HCT116 (cell line): ENCODE data around the gene MOB3B. TPM values are rescaled to one million over a fixed set of nuclear protein-coding genes. Genes with fewer than 3 reads are reported as not detected.

Experiments used
- ATAC-seq: fragments of 200-7000 bp; cut with Tn5 transposase; 2 replicates; pipeline ENCODE4 v1.9.1; 2020; ENCODE audit warnings: mild to moderate bottlenecking, moderate library complexity
- BruUV-seq: library from RNA; stranded (reverse); fragments of 400-500 nt; replicated peaks from 2 replicates; lab custom pipeline; 2021; lab: Mats Ljungman, UMichigan
- CTCF ChIA-PET: fragments of 300-600 bp; sonication (Branson Sonifier 250); formaldehyde crosslinking; loops from one replicate; lab custom pipeline; 2021; ENCODE audit warnings: antibody characterized with exemption; lab: Charles Lee
- POLR2A ChIA-PET: fragments of 300-600, 350-600 bp; sonication (Branson Sonifier 250); formaldehyde crosslinking; loops from one replicate; lab custom pipeline; 2021; ENCODE audit warnings: antibody characterized with exemption; lab: Charles Lee
- RAD21 ChIA-PET, 2 experiments: fragments of 300-600 bp; sonication (Branson Sonifier 250); formaldehyde crosslinking; loops; one replicate each; lab custom pipeline; 2023; ENCODE audit warnings: low total read pairs in 2 of 2; ENCODE audit not compliant: uncharacterized antibody in 2 of 2, unreplicated experiment in 2 of 2, low non-redundant PET in 1 of 2; lab: Charles Lee
- DNase-seq: peaks from one replicate; pipeline ENCODE4 v3.0.0-alpha.2; 2010; ENCODE audit warnings: low read depth, low spot score
- H2AFZ ChIP-seq: fragments of 200-600 bp; shearing (Covaris generic), sonication (generic); 2 replicates; pipeline ENCODE4 v1.6.1; 2017; ENCODE audit warnings: low read depth, mixed run types, mixed read lengths, antibody characterized with exemption, low read length; ENCODE audit not compliant: poor library complexity, severe bottlenecking
- H3K27ac ChIP-seq: 2 replicates; pipeline ENCODE4 v1.5.1; 2012; ENCODE audit warnings: low read depth, low read length
- H3K27me3 ChIP-seq: fragments of 200-600 bp; sonication (generic); 2 replicates; pipeline ENCODE4 v1.6.1; 2016; ENCODE audit warnings: mixed run types, low read length, mixed read lengths; ENCODE audit not compliant: insufficient read depth
- H3K36me3 ChIP-seq, 2 experiments: fragments of 200-500 bp in 1 of 2; fragments of 200-600 bp in 1 of 2; sonication (Bioruptor generic) in 1 of 2; sonication (generic) in 1 of 2; 2 replicates each; pipeline versions ENCODE4 v1.5.1 to v1.6.1; 2014 to 2016; ENCODE audit warnings: low read length in 2 of 2, inconsistent platforms in 1 of 2, mixed read lengths in 1 of 2, mixed run types in 1 of 2; ENCODE audit not compliant: insufficient read depth in 2 of 2, control insufficient read depth in 1 of 2
- H3K4me1 ChIP-seq, 2 experiments: fragments of 200-600 bp in 1 of 2; sonication (generic) in 1 of 2; 2 replicates each; pipeline versions ENCODE4 v1.5.1 to v1.6.1; 2012 to 2017; ENCODE audit warnings: low read length in 2 of 2, inconsistent platforms in 1 of 2, mild to moderate bottlenecking in 1 of 2, mixed read lengths in 1 of 2, mixed run types in 1 of 2, moderate library complexity in 1 of 2; ENCODE audit not compliant: insufficient read depth in 2 of 2, control insufficient read depth in 1 of 2
- H3K4me2 ChIP-seq: fragments of 200-600 bp; sonication (generic); 2 replicates; pipeline ENCODE4 v1.6.1; 2017; ENCODE audit warnings: mixed run types, low read length, mixed read lengths
- H3K4me3 ChIP-seq, 2 experiments: fragments of 200-600 bp in 1 of 2; sonication (generic) in 1 of 2; replicated peaks in 1 of 2; 2 replicates each; pipeline ENCODE4 v1.5.1; 2011 to 2016; ENCODE audit warnings: low read length in 2 of 2, control low read depth in 1 of 2, low read depth in 1 of 2, mild to moderate bottlenecking in 1 of 2, mixed read lengths in 1 of 2, mixed run types in 1 of 2
- H3K79me2 ChIP-seq: fragments of 200-600 bp; sonication (generic); 2 replicates; pipeline ENCODE4 v1.6.1; 2017; ENCODE audit warnings: mild to moderate bottlenecking, mixed run types, low read length, moderate library complexity, mixed read lengths; ENCODE audit not compliant: insufficient read depth
- H3K9ac ChIP-seq: fragments of 200-600 bp; sonication (generic); 2 replicates; pipeline ENCODE4 v1.6.1; 2016; ENCODE audit warnings: low read length, mixed read lengths
- H3K9me2 ChIP-seq: fragments of 200-600 bp; sonication (generic), shearing (Covaris generic); 2 replicates; pipeline ENCODE4 v1.6.1; 2017; ENCODE audit warnings: mixed run types, mild to moderate bottlenecking, moderate library complexity; ENCODE audit not compliant: insufficient read depth
- H3K9me3 ChIP-seq, 2 experiments: fragments of 200-500 bp in 1 of 2; fragments of 200-600 bp in 1 of 2; sonication (Bioruptor generic) in 1 of 2; sonication (generic) in 1 of 2; 2 replicates each; pipeline ENCODE4 v1.6.1; 2014 to 2017; ENCODE audit warnings: low read length in 2 of 2, mixed read lengths in 2 of 2, inconsistent platforms in 1 of 2, low read depth in 1 of 2, mild to moderate bottlenecking in 1 of 2, mixed run types in 1 of 2, moderate library complexity in 1 of 2; ENCODE audit not compliant: control insufficient read depth in 1 of 2, insufficient read depth in 1 of 2
- H4K20me1 ChIP-seq: fragments of 200-600 bp; sonication (generic), shearing (Covaris generic); 2 replicates; pipeline ENCODE4 v1.6.1; 2017; ENCODE audit warnings: mixed run types, mild to moderate bottlenecking, moderate library complexity; ENCODE audit not compliant: insufficient read depth
- CBX3 ChIP-seq: IDR thresholded peaks from 2 replicates; pipeline ENCODE4 v1.6.1; 2012; ENCODE audit warnings: low read depth
- CEBPB ChIP-seq: IDR thresholded peaks from 2 replicates; pipeline ENCODE4 v1.6.1; 2012; ENCODE audit warnings: low read depth
- EZH2 ChIP-seq: fragments of 200-600 bp; sonication (generic); IDR thresholded peaks from 2 replicates; pipeline ENCODE4 v1.6.1; 2017; ENCODE audit warnings: antibody characterized with exemption, mixed run types
- EZH2phosphoT487 ChIP-seq: fragments of 200-600 bp; IDR thresholded peaks from 2 replicates; pipeline ENCODE4 v1.6.1; 2018; ENCODE audit warnings: antibody characterized with exemption, borderline replicate concordance
- POLR2A ChIP-seq: IDR thresholded peaks from 2 replicates; pipeline ENCODE4 v1.7.0; 2011; ENCODE audit warnings: borderline replicate concordance; ENCODE audit not compliant: insufficient read depth, insufficient read length; ENCODE audit errors: extremely low read depth
- RAD21 ChIP-seq: IDR thresholded peaks from 2 replicates; pipeline ENCODE4 v1.6.1; 2012; ENCODE audit warnings: low read depth, mild to moderate bottlenecking
- SIN3A ChIP-seq: IDR thresholded peaks from 2 replicates; pipeline ENCODE4 v1.6.1; 2012; ENCODE audit warnings: low read depth
- SP1 ChIP-seq: IDR thresholded peaks from 2 replicates; pipeline ENCODE4 v1.6.1; 2012; ENCODE audit warnings: low read depth
- SRF ChIP-seq: IDR thresholded peaks from 2 replicates; pipeline ENCODE4 v1.6.1; 2012; ENCODE audit warnings: low read depth
- TCF7L2 ChIP-seq: IDR thresholded peaks from 2 replicates; pipeline ENCODE4 v1.7.0; 2011; ENCODE audit warnings: borderline replicate concordance, inconsistent platforms; ENCODE audit not compliant: insufficient read depth, insufficient read length; ENCODE audit errors: extremely low read depth
- YY1 ChIP-seq: IDR thresholded peaks from 2 replicates; pipeline ENCODE4 v1.6.1; 2011; ENCODE audit warnings: low read length, low read depth, moderate library complexity, mild to moderate bottlenecking; ENCODE audit not compliant: insufficient replicate concordance; ENCODE audit errors: extremely low read depth
- ZFX ChIP-seq: fragments of 450-650 bp; IDR thresholded peaks from 2 replicates; pipeline ENCODE4 v1.6.1; 2017
- ZNF274 ChIP-seq: fragments of 200-500 bp; sonication (Bioruptor generic); IDR thresholded peaks from 2 replicates; pipeline ENCODE4 v1.6.1; 2014; ENCODE audit warnings: mild to moderate bottlenecking, low read depth, low read length, inconsistent platforms
- intact Hi-C: fragments of 100-400 bp; cut with micrococcal nuclease; formaldehyde crosslinking; loops from 2 replicates; pipeline ENCODE4 v1.10.0; 2022
- total RNA-seq: library from RNA; stranded (reverse); gene quantifications from one replicate; pipeline ENCODE4 v1.2.1, GENCODE V29; 2021; ENCODE audit not compliant: unreplicated experiment
- TF ChIP-seq, protein P1 (sequence below), 3 experiments: fragments of 200-600 bp in 1 of 3; sonication (generic) in 1 of 3; IDR thresholded peaks in 2 of 3; conservative IDR thresholded peaks in 1 of 3; 2 replicates each; pipeline ENCODE4 v1.5.1; 2012 to 2017; ENCODE audit warnings: low read depth in 2 of 3, low read length in 2 of 3, antibody characterized with exemption in 1 of 3, borderline replicate concordance in 1 of 3, control low read depth in 1 of 3, mild to moderate bottlenecking in 1 of 3, mixed read lengths in 1 of 3, mixed run types in 1 of 3, moderate library complexity in 1 of 3; ENCODE audit not compliant: insufficient read depth in 1 of 3
- TF ChIP-seq, protein P2 (sequence below): IDR thresholded peaks from 2 replicates; pipeline ENCODE4 v1.6.1; 2012
- TF ChIP-seq, protein P3 (sequence below): IDR thresholded peaks from 2 replicates; pipeline ENCODE4 v1.6.1; 2012
- TF ChIP-seq, protein P4 (sequence below): IDR thresholded peaks from 2 replicates; pipeline ENCODE4 v1.6.1; 2011; ENCODE audit warnings: mild to moderate bottlenecking, low read length, moderate library complexity; ENCODE audit not compliant: insufficient replicate concordance; ENCODE audit errors: extremely low read depth

The MOB3B gene
- total RNA-seq, 1 experiment from 2014 or later, result 1.2 TPM

DNA sequence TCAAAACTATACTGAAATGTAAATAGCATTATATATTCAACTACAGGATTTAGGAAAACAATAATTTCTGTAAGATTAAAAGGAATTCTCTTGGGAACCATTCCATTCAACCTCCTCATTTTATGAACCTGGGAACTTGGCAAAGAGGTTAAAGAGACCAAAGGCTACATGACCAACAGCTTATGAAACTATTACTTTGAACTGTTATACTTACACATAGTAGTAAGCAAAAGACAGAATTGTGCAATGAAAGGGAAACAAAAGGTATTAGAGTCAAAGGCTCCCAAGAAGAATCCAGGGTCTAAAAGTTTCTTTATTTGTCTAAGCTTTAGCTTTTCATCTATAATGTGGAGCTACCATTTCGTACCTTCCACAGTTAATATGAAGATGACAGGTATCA lies 36.5 kb upstream of the MOB3B start:
- intact Hi-C loops, result no loop called here
- no peaks in the 10 kb centered on the region for H3K4me1 ChIP-seq
- CTCF ChIA-PET, result no interaction called here

DNA sequence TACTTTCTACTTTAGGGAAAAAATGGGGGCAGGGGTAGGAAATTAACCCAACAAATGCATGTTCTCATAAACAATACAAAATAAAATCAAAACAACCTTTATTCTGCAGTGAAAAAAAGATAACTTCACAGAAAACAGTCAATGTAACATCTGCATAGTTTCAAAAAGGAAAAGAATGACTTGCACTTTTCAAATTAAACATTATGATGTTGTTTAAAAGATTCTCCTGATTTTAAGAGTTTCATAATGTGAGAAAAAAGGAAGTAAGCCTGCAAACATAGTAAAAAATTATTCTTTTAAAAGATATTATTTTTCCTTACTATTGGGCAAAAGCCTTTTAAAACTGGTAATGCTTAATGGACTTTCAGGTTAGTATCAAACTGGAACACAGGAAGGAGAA lies 36.1 kb upstream of the MOB3B start:
- Histone ChIP-seq H3K27ac (no peak overlapping the region), H3K4me3 (no peak overlapping the region), H3K36me3 (peaks cover 0 to 3% of the 10 kb centered on the region in 2 experiments; a peak in 1 of 4 replicates), H3K4me1 (no peaks in the 10 kb centered on the region), H3K9me2 (no peaks in the 10 kb centered on the region), H3K9me3 (no peaks in the 10 kb centered on the region), H3K79me2 (no peaks in the 10 kb centered on the region), H3K9ac (no peak overlapping the region), H3K4me2 (no peak overlapping the region), H3K27me3 (no peaks in the 10 kb centered on the region), H2AFZ (no peak overlapping the region), H4K20me1 (no peaks in the 10 kb centered on the region)
- DNase-seq (no peak), ATAC-seq (no peak)
- no TSS peak for BruUV-seq
- ChIA-PET POLR2A (no interaction called here), CTCF (no interaction called here), RAD21 (no interaction called here)
- intact Hi-C loops, result no loop called here
- TF ChIP-seq, protein P1, sequence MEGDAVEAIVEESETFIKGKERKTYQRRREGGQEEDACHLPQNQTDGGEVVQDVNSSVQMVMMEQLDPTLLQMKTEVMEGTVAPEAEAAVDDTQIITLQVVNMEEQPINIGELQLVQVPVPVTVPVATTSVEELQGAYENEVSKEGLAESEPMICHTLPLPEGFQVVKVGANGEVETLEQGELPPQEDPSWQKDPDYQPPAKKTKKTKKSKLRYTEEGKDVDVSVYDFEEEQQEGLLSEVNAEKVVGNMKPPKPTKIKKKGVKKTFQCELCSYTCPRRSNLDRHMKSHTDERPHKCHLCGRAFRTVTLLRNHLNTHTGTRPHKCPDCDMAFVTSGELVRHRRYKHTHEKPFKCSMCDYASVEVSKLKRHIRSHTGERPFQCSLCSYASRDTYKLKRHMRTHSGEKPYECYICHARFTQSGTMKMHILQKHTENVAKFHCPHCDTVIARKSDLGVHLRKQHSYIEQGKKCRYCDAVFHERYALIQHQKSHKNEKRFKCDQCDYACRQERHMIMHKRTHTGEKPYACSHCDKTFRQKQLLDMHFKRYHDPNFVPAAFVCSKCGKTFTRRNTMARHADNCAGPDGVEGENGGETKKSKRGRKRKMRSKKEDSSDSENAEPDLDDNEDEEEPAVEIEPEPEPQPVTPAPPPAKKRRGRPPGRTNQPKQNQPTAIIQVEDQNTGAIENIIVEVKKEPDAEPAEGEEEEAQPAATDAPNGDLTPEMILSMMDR (IDR thresholded peaks at IDR 0.05 in 2 of 3, conservative IDR thresholded peaks at IDR 0.05 in 1 of 3; ENCODE audit: borderline replicate concordance in 1 of 3, insufficient read depth in 1 of 3, low read depth in 2 of 3, low read length in 2 of 3), result no peak
- TF ChIP-seq SIN3A (no peak), ZFX (no peak), ZNF274 (no peak), SP1 (no peak), TCF7L2 (no peak), EZH2 (no peak), POLR2A (no peak), EZH2phosphoT487 (no peak), SRF (no peak), CEBPB (no peak), YY1 (no peak), RAD21 (no peak)
- TF ChIP-seq, protein P2, sequence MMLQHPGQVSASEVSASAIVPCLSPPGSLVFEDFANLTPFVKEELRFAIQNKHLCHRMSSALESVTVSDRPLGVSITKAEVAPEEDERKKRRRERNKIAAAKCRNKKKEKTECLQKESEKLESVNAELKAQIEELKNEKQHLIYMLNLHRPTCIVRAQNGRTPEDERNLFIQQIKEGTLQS, result no peak
- TF ChIP-seq, protein P3, sequence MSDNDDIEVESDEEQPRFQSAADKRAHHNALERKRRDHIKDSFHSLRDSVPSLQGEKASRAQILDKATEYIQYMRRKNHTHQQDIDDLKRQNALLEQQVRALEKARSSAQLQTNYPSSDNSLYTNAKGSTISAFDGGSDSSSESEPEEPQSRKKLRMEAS, result no peak
- TF ChIP-seq, protein P4, sequence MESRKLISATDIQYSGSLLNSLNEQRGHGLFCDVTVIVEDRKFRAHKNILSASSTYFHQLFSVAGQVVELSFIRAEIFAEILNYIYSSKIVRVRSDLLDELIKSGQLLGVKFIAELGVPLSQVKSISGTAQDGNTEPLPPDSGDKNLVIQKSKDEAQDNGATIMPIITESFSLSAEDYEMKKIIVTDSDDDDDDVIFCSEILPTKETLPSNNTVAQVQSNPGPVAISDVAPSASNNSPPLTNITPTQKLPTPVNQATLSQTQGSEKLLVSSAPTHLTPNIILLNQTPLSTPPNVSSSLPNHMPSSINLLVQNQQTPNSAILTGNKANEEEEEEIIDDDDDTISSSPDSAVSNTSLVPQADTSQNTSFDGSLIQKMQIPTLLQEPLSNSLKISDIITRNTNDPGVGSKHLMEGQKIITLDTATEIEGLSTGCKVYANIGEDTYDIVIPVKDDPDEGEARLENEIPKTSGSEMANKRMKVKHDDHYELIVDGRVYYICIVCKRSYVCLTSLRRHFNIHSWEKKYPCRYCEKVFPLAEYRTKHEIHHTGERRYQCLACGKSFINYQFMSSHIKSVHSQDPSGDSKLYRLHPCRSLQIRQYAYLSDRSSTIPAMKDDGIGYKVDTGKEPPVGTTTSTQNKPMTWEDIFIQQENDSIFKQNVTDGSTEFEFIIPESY, result no peak

More for the DNA sequence above, 36.5 kb upstream of the MOB3B start:
- H4K20me1 ChIP-seq, result no peaks in the 10 kb centered on the region
- ATAC-seq (no peak), DNase-seq (no peak)
- H3K79me2 ChIP-seq, result no peaks in the 10 kb centered on the region
- peaks cover 0 to 2% of the 10 kb centered on the region in 2 experiments; a peak in 1 of 4 replicates for H3K36me3 ChIP-seq
- H3K27ac ChIP-seq, result no peak overlapping the region
- no peaks in the 10 kb centered on the region for H3K9me2 ChIP-seq
- BruUV-seq, result no TSS peak
- H3K4me3 ChIP-seq, result no peak overlapping the region
- H2AFZ ChIP-seq, result no peak overlapping the region
- RAD21 ChIA-PET, result no interaction called here
- no peaks in the 10 kb centered on the region for H3K27me3 ChIP-seq
- H3K9me3 ChIP-seq, result no peaks in the 10 kb centered on the region
- TF ChIP-seq RAD21 (no peak), CBX3 (no peak), EZH2phosphoT487 (no peak)
- no peak overlapping the region for H3K9ac ChIP-seq
- no peak overlapping the region for H3K4me2 ChIP-seq
- POLR2A ChIA-PET, result no interaction called here
